NCI-H345 treated with DMSO at 0.1 percent for 48 hours (cell line): ENCODE results near the gene ITGAV.
A peak's percentile ranks its signal among the peaks of the same experiment; 100 is the strongest.

ENCODE experiments used
- DNase-seq: peaks from one replicate; lab custom pipeline; 2025; ENCODE audit not compliant: unreplicated experiment; lab: John Stamatoyannopoulos, UW

ITGAV gene

DNA sequence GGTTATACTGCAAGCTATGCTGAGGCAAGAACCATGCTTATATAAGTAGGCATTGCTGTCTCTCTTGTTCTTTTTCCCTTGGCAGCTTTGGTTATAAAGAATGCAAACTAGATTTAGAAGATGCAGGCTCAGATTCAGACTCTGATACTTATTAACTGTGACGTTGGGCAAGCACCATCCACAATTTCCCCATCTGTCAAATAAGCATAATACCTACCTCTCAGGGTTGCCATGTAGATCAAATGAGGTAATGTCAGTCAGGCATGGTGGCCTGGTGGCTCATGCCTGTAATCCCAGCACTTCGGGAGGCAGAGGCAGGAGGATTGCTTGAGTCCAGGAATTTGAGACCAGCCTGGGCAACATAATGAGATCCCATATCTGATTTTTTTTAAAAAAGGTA is 21.7 kb downstream of the ITGAV start:
- DNase-seq: no peak

DNA sequence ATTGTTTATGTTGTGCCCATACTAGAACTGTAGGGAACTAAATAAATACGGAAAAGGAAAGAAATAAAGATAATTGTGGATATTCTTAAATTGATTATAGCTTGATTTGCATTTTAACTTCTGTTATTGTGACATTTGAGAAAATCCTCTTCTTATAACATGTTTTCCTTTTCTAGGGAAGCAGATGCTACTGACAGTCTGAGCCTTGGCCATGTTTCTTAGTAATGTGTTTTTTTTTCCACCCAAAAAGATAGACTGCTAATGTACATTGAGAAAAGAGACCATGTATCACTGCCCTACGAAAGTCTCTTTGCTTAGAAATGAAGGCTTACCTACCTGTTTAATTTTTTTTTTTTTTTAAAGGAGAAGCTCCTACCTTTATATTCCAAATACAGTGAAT is 22.2 kb downstream of the ITGAV start:
- DNase-seq: no peak

DNA sequence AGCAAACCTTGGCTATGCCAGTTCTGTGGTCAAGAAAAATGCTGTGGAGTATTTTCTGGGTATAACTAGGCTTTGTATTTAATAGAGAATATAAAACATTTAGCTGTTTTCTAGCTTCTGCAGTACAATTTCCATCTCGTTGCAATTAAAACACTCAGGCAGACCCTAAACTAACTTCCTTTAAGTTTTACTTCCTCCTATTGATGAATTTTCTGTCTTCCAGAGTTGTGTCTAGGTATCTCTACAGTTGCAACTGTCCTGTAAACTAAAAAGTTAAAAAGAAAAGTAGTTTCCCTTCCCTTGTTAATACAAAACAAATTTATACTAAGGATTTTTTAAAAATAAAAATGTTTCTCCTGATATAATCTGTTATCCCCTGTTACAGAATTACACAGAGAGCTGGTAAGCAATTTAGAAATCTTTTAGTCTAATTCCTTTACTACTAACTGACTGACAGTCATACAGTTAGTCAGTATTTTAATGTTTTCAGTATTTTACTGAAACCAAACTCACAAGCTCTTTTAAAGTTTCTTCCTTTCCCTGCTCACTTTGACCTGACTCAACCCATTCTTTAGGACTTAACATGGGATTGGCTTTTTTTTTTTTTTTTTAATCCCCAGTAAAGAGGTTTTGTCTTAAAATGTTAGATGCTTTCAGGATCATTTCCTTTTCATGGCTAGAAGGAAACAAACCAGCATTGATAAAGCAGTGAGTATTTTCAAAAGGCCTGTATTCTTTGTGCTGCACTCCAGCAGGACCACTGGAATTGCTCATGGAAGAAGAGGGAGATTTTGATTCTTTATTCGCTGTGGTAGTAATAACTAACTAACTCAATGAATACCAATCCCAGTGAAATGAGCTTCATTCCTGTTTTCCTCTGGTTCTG is 22.9 kb downstream of the ITGAV start:
- DNase-seq: no peak

DNA sequence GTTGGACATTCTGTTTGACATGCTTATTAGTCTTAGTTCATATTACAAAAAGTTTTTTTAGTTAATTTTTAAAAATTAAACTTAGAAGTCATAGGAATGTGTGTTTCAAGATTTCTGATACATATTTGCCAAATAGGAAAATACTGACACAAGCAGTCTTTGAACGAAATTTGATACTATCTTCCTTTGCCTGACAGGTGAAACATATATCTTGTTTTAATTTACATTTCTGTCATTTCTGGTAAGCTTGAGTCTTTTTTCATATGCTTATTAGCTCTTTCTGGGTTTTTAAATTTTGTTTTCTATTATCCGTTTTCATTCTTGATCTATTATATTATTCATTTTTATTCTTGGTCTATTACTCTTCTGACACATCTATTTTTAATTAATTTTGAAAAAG is 24.5 kb downstream of the ITGAV start:
- DNase-seq: no peak

DNA sequence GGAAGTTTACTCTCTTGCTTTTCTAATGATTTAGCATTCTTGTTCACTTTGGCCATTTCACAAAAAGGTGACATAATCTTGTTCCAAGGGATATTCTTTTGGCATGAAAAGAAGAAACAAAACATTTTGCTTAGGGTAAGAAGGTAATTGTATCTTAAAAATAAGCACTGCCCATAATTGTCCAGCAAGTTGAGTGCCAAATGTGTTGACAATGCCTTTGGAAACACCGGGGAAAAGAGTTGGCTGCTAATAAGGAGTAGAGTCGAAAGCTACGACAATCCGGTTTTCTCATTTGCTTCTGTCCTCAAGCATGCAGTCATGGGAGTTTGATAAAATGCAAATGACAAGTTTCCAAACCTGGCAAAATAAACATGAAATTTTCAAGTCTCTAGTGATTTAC is 27.3 kb downstream of the ITGAV start:
- no peak for DNase-seq

DNA sequence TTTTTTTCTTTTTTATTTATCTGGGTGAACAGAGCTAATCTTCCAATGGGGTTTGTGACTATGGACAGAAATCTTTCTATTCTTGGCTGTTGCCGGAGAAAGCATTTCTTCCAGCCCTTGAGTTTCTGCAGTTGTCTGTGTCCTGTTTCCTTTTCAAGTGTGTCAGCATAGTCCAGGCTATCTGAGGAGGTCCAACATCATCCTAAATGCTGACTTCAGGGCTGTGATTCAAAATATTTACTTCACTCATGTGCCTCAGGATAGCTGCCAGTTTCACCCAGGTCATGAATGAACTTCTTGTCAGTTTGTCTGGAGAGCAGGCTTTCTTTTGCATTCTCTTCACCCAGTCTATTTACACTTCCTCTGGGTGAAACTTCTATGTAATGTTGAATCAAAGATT is 27.9 kb downstream of the ITGAV start:
- DNase-seq: no peak

DNA sequence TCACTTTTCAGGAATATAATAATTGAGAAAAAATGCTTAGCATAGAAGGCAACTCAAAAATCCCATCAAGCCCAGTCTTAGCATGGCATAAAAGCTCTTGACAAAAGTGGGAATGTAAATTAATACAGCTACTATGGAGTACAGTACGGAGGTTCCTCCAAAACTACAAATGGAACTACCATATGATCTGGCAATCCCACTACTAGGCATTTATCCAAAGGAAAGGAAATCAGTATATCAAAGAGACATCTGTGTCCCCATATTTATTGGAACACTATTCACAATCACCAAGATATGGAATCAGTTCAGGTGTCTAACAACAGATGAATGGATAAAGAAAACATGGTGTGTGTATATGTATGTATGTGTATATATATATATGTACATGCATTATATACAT is 28.8 kb downstream of the ITGAV start:
- no peak for DNase-seq

DNA sequence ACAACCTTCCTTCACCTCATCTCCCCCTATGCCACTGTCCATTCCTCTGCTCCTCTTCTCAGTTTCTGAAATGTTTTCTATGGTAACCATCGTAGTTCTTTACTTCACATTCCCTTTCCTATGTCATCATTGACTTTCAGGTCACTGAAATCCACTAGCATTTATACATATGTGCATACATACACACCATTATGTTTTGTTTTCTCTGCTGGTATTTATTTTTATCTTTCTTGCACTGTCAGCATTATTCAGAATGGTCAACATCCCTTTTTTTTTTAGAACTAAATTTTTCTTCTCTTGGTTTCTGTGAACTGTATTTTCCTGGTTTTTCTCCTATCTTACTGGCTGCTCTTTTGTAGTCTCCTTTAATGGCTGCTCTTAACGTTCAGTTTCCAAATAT is 33.2 kb downstream of the ITGAV start:
- DNase-seq: no peak

DNA sequence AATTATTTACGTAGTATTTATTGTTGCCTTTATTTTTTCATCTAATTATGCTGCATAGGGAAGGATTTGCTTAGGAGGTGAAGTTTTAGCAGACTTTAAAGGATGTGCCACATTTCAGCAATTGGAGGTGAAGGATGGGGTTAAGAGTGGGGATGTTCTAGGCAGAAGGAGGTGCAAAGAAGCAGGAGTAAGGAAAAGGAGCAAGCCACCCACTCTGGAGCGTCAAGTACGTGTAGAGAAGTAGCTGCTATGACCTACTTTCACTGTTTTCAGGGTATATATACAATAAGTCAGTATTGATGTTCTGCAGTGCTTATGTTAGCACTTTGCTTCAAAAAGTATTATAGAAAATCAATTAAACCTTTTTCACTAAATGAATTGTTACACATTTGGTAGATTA is 34.4 kb downstream of the ITGAV start:
- no peak for DNase-seq

DNA sequence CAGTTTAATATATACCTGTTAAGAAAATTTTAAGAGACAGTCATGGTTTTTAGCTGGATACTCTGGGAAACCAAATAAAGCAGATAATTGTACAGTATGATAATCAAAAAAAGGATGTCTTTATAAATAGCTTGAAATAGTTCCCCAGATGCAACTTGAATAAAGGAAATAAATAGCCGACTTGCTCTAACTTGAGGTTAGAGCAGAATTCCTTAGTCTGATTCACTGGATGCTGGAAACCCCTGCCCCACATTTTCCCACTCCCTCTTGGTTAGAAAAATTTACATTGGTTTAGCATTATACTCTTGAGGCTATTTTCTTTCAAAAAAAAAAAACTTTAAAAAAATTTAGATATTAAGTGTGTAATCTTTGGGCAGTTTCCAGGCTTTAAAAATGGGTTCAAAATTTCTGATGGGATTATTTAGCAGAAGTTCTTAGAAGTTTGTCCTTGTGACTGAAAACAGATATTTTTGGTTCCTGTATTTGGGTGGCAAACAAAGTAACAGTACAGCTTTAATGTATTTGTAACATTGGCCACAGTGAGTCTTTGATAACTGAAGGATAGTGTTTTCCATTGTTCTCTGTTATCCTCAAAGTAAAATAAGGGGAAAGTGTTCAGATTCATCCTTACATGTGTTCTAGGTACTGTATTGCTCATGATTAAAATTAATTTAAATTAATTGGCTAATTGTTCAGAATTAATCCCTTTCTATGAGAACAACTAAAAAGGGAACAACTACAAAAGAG is 39.6 kb downstream of the ITGAV start:
- no peak for DNase-seq

DNA sequence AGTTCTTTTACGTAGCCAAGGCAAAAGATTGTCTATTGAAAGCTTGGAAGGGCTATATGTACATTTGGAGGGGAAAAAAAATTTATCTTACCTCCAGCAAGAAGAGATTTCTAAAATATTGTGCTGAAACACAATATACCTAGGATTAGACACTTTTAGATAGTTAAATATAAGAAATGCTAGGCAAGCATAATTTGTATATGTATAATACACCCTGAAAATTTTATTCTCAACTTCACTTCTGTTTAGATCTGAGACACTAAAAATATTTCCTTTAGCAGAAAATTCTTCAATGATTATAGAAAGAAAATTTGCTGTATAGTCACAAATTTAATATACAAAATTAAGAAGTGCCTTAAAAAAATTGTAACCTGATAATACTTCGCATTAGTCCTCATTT is 42.6 kb downstream of the ITGAV start:
- DNase-seq: no peak

DNA sequence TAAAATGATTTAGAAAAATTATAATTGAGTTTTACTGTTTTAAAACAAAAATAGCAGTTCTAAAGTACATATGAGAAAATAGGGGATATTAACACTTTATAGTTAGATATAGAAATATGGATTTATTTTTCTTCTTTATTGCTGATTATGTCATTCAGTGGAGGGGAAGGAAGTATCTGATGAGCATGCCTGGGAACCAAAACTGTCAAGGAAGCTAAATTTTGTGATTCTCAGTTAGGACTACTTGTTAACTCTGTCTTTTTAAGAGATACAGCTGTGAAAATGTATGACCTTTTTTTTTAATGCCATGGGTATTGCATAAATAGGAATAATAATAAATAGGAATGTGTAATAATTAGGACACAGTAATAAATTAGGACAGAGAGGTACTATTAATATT is 44.8 kb downstream of the ITGAV start:
- no peak for DNase-seq

DNA sequence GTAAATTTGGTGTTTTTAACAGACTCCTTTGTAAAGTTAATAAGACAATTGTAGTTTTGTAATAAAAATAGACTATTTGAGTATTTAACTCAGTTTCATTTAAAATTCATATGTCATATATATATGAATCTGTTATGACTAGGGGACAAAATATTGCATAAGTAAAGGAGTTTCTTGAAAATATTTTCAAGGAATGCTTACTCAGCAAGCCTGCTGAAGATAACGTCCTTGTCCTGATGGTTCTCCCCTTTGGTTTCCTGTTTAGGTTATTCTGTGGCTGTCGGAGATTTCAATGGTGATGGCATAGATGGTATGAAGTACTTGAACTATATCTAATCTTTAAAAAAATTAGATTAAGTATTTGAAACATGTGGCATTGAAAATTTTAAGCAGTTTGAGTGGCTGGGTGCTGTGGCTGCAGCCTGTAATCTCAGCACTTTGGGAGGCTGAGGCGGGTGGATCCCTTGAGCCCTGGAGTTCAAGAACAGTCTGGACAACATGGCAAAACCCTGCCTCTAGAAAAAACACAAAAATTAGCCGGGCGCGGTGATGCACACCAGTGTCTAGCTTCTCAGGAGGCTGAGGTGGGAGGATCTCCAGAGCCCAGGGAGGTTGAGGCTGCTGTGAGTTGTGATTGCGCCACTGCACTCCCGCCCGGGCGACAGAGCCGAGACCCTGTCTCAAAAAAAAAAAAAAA is 47.1 kb downstream of the ITGAV start:
- no peak for DNase-seq

DNA sequence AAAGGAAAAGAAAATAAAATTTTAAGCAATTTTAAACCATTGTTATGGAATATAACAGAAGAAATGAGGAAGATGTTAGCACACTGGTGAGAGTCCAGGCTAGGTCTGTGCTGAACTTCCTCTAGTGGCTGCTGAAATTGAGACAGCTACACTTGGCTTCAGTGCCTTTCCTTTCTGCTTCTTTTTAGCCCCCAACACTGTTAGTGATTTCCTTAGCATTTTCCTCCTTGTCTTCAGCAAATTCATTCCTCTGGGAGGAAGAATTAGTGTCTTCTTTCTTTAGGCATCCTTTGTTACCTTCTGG is 47.6 kb downstream of the ITGAV start:
- no peak for DNase-seq

DNA sequence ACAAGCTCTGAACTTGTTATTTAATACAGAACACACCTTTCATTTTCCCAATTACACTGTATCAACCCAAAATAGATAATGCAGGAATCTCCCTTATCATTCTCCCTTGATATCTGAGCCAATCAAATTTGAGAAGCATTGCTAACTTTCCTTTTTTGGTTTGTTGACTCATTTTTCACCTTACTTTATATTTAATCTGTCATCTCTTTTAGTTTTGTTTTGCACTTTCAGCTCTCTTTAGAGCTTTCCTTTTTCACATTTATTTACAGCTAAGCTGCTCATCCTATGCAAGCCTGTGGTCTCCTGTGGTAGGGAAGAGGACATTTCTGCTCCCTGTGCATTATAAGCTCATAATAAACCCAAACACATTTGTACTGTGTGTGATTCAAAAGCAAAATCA is 50.1 kb downstream of the ITGAV start:
- no peak for DNase-seq

DNA sequence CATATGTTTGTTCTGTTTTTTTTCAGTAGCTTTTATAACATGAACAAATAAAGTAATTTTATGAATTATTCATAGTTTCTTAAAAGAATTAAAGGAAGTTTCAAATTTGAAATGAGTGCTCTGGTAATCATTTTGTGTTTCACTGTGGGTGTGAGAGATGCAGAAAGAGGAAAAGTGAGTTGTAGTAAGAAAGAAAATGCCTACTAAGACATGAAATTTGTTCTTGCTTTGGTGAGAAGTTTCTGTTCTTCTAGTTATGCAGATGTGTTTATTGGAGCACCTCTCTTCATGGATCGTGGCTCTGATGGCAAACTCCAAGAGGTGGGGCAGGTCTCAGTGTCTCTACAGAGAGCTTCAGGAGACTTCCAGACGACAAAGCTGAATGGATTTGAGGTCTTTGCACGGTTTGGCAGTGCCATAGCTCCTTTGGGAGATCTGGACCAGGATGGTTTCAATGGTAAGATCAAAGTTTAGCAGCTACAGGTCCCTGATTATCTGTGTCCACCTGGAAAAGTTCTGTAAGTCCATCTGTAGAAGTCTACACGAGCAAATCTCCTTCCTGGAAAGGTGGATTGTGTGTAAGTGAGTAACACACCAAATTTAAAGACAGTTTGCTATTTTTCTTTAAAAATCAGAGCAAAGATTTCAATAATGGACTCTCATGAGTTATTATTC is 51.4 kb downstream of the ITGAV start:
- DNase-seq: no peak

DNA sequence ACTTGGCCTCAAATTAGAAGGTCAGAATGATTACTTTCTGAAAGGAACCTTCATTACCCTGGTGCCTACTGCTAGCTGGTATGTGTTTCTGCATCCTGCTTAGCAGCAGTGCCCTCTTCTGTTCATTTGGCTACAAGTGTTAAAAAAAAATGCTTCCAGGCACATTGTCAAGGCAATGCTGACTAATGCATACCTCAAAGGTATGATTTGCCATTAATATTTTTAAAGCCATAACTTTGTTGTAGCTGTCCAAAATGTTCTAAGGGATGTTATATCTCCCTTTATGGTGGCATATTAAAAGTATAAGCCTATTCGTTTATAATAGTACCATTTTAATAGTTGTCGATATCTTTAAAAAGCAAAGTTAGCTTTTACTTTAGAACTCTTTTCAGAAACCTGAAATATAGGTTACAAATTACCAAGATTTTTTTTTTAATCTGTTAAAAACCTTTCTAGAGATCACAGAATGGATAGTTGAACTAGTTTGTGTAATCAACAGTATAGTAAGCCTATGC is 52.0 kb downstream of the ITGAV start:
- peak; percentile 23 for DNase-seq

DNA sequence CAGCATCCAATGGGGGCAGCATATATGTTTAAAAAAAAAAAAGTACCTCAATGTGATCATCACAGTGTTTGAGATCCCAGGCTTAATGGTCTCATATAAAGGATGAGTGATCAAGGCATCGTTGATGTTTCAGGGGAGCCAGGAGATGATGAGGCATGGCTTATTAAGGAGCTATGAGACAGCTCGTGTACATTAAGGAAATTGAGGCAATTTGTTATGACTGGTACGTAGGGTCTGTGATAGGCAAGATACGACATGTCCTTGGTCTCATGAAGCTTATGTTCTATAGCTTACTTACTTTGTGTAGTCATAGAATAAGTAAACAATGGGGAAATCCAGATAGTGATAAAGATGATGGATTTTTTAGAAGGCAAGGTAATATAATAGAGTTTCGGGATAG is 54.9 kb downstream of the ITGAV start:
- no peak for DNase-seq

DNA sequence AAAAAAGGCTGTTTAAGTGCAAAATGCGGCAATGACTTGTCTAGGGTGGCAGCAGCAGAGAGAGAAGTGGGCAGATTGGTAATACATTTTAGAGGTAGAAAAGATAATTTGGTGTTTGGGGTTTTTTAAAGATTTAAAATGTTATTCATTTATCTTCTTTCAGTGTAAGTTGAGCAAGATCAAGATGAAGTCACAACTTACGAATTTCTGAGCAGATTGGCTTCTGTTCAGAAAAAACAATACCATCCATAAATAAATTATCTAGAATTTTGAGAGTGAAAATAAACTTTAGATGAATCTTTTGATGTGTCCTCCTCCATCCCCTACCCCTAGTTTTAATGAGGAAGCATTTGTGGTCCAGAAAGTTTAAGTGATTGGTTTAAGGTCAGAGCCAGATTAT is 56.1 kb downstream of the ITGAV start:
- DNase-seq: no peak

DNA sequence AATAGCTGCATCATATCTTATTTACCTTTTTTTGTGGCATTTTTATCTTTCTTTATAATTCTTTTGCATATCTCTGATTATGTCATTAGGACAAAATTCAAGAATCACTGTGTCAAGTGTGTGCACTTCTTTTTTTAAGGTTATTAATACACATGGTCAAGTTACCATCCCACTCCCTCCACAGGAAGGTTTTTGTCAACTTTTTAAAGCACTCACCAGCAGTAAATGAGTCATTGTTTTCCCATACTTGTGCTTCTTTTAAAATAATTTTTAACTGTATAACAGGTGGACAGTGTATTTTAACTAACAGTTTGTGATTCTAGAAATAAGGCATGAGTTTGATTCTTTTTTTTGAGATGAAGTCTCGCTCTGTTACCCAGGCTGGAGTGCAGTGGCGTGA is 58.3 kb downstream of the ITGAV start:
- no peak for DNase-seq

DNA sequence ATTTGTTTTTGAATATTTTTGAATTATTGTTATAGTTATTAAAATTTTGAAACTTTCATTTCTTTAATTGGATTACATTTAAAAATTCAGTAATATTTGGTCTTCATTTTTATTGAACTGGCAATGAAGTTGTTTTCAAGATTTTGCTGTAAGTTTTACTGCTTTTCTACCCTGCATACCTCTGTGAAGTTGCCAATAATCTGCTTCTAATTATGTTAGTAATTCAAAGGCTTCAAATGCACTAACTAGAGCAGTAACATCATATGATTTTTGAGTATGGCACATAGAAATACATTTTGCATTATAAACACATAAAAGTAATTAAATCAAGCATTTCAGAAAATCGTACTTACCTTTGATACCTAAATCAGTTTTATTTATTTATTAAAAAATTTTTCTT is 63.7 kb downstream of the ITGAV start:
- no peak for DNase-seq
